ACC112 (cell line): ENCODE measurements around the gene LGSN.
"Not testable (repeated sequence)": the region's sequence is repeated elsewhere in the genome, so short reads cannot be mapped to it uniquely, and the experiment has no call there.

Experiments
- H2AFZ ChIP-seq: fragments of 200-600 bp; sonication (generic); one replicate; pipeline ENCODE4 v1.6.0; 2017; ENCODE audit warnings: antibody characterized with exemption, low read length; ENCODE audit not compliant: unreplicated experiment
- H3K27ac ChIP-seq: fragments of 200-600 bp; sonication (generic); 2 replicates; pipeline ENCODE4 v1.5.1; 2014; ENCODE audit warnings: low read depth, mild to moderate bottlenecking, antibody characterized with exemption, low read length, moderate library complexity
- H3K27me3 ChIP-seq: fragments of 200-600 bp; sonication (generic); 2 replicates; pipeline ENCODE4 v1.6.1; 2014; ENCODE audit warnings: mild to moderate bottlenecking, antibody characterized with exemption, low read length, moderate library complexity, mixed read lengths; ENCODE audit not compliant: insufficient read depth
- H3K36me3 ChIP-seq: fragments of 200-600 bp; sonication (generic); 2 replicates; pipeline ENCODE4 v1.6.1; 2016; ENCODE audit warnings: mild to moderate bottlenecking, antibody characterized with exemption, low read length, moderate library complexity, mixed read lengths; ENCODE audit not compliant: insufficient read depth
- H3K4me1 ChIP-seq: fragments of 200-600 bp; sonication (generic); one replicate; pipeline ENCODE4 v1.6.1; 2016; ENCODE audit warnings: low read length, mixed read lengths; ENCODE audit not compliant: insufficient read depth, unreplicated experiment, control insufficient read depth
- H3K4me3 ChIP-seq: fragments of 200-600 bp; sonication (generic); 2 replicates; pipeline ENCODE4 v1.5.1; 2014; ENCODE audit warnings: mild to moderate bottlenecking, low read depth, low read length
- H3K79me2 ChIP-seq: fragments of 200-600 bp; sonication (generic); one replicate; pipeline ENCODE4 v1.6.0; 2016; ENCODE audit warnings: low read length; ENCODE audit not compliant: control insufficient read depth, unreplicated experiment, insufficient read depth

LGSN gene

DNA sequence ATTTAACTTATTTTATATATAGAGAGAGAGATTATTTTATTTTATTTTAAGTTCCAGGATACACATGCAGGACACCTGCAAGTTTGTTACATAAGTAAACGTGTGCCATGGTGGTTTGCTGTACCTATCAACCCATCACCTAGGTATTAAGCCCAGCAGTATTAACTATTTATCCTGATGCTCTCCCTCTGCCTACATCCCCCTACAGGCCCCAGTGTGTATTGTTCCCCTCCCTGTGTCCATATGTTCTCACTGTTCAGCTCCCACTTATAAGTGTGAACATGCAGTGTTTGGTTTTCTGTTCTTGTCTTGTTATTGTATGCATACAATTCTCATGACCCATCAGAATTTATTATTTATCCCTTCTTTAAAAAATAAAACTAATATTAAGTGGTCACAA, 73.9 kb downstream of the LGSN start:
- H3K4me3 ChIP-seq = no peak overlapping the region
- no peaks in the 10 kb centered on the region for H3K4me1 ChIP-seq
- no peaks in the 10 kb centered on the region for H3K36me3 ChIP-seq
- H3K27me3 ChIP-seq = peaks cover 2% of the 10 kb centered on the region; the same call in 1 of the 2 replicates
- no peaks in the 10 kb centered on the region for H3K79me2 ChIP-seq
- no peak overlapping the region for H3K27ac ChIP-seq
- H2AFZ ChIP-seq = no peak overlapping the region

DNA sequence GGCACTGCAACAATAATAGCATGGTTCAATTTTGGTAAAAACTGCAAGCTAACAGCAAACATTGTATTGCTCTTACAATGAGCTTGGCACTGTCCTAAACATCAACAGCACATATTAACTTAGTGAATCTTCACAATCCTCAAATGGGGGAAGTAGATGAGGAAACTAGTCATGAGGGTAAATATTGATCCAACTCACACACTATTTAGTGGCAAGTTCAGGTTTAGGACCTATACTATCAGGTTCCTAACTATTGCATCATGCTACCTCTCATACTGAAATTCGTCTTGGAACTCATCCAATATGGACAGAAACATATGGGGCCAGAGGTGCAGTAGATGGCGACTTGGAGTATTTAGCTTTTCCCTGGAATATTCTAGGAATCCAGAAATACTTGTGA, 74.4 kb downstream of the LGSN start:
- Histone ChIP-seq H3K36me3 (no peaks in the 10 kb centered on the region), H3K27me3 (peaks cover 4% of the 10 kb centered on the region; the same call in 1 of the 2 replicates), H3K4me3 (no peak overlapping the region), H2AFZ (no peak overlapping the region), H3K4me1 (no peaks in the 10 kb centered on the region), H3K27ac (no peak overlapping the region), H3K79me2 (no peaks in the 10 kb centered on the region)

GRCh38 chr6:63236398-63236817, 83.4 kb downstream of the LGSN start:
- Histone ChIP-seq H3K36me3 (no peaks in the 10 kb centered on the region), H3K27ac (no peak overlapping the region), H3K4me1 (no peaks in the 10 kb centered on the region), H3K27me3 (peaks cover 4% of the 10 kb centered on the region; the same call in 1 of the 2 replicates), H3K4me3 (no peak overlapping the region), H2AFZ (no peak overlapping the region), H3K79me2 (no peaks in the 10 kb centered on the region)

DNA sequence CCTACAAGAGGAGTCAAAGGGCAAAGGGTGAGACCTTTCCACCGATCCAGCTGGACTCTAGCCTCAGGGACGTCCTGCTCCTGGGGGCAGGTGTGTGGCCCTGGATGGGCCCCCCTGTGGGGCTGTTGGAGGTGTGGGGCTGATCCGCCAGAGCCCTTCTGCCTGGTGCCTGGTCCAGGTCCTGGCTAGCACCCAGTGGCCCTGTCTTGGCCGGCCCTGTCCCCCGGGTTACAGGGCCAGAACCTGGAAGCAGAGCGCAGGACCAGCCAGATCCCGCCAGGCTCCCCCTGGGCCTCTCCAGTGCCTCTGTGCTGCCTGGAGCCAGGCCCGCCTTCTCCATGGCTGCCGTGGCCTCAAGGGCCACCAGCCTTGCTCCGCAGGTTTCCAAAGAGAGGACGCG, 89.3 kb downstream of the LGSN start:
- H3K4me3 ChIP-seq, H2AFZ ChIP-seq, H3K27ac ChIP-seq, H3K27me3 ChIP-seq, H3K36me3 ChIP-seq, H3K79me2 ChIP-seq, H3K4me1 ChIP-seq: not testable (repeated sequence)

- not testable (repeated sequence) for H3K36me3 ChIP-seq, H2AFZ ChIP-seq, H3K4me1 ChIP-seq, H3K79me2 ChIP-seq, H3K4me3 ChIP-seq, H3K27me3 ChIP-seq, H3K27ac ChIP-seq
Measured at GRCh38 chr6:63230027-63230426, 89.8 kb downstream of the LGSN start.

- H3K27me3 ChIP-seq, H3K79me2 ChIP-seq, H3K27ac ChIP-seq, H3K4me1 ChIP-seq, H3K4me3 ChIP-seq, H3K36me3 ChIP-seq, H2AFZ ChIP-seq: not testable (repeated sequence)
Measured at GRCh38 chr6:63227928-63228894, 91.6 kb downstream of the LGSN start.

DNA sequence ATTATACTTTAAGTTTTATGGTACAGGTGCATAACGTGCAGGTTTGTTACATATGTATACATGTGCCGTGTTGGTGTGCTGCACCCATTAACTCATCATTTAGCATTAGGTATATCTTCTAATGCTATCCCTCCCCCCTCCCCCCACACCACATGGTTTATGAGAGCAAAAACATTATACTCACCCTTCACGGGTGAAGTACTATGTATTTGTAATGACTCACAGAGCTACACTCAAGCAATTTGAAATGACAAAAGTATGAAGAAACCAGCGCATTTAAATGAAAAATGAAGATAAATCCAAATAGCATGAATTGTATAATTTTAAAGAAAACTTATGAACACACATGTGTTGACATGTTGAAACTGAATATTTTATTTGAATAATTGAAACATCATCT, 93.8 kb downstream of the LGSN start:
- not testable (repeated sequence) for H3K27ac ChIP-seq, H3K79me2 ChIP-seq, H3K4me3 ChIP-seq, H3K36me3 ChIP-seq, H3K4me1 ChIP-seq, H3K27me3 ChIP-seq, H2AFZ ChIP-seq
